A172 (cell line): ENCODE measurements around the gene HOXD11. TPM values are rescaled to one million over a fixed set of nuclear protein-coding genes. Genes with fewer than 3 reads are reported as not detected.

ENCODE experiments used
- DNase-seq: peaks from one replicate; pipeline ENCODE4 v3.0.0-alpha.2; 2015; ENCODE audit warnings: low spot score
- total RNA-seq: library from RNA; depleted of rRNA; stranded (reverse); fragments of >200 nt; shearing (Covaris generic); gene quantifications from 2 replicates; pipeline ENCODE4 v1.2.3, GENCODE V29; 2014

Gene HOXD11
- total RNA-seq, 1 experiment from 2014 or later, result 17.3 TPM

- DNase-seq, result no peak
Measured at GRCh38 chr2:176093145-176093897, 13.8 kb upstream of the HOXD11 start.

- DNase-seq, result no peak
Measured at GRCh38 chr2:176093898-176094249, 13.2 kb upstream of the HOXD11 start.

- DNase-seq, result no peak
Measured at GRCh38 chr2:176094349-176094748, 12.7 kb upstream of the HOXD11 start.

GRCh38 chr2:176095421-176095820 lies 11.7 kb upstream of the HOXD11 start:
- no peak for DNase-seq

GRCh38 chr2:176096243-176096985 lies 10.7 kb upstream of the HOXD11 start:
- DNase-seq, result peak; percentile 49

- peak; percentile 83 for DNase-seq
Measured at GRCh38 chr2:176096986-176097819, 9.9 kb upstream of the HOXD11 start.

GRCh38 chr2:176097820-176098365 lies 9.2 kb upstream of the HOXD11 start:
- no peak for DNase-seq

- no peak for DNase-seq
Measured at GRCh38 chr2:176098366-176099158, 8.5 kb upstream of the HOXD11 start.

- DNase-seq, result no peak
Measured at GRCh38 chr2:176099159-176099727, 7.8 kb upstream of the HOXD11 start.

- DNase-seq, result no peak
Measured at GRCh38 chr2:176099728-176100546, 7.1 kb upstream of the HOXD11 start, which contains the start of gene HOXD12. Gene HOXD12, plus strand, starts transcription at chr2:176099795. Its CDS starts 7 bp downstream, at chr2:176099802.

GRCh38 chr2:176100547-176101140 lies 6.4 kb upstream of the HOXD11 start:
- DNase-seq, result no peak

- no peak for DNase-seq
Measured at GRCh38 chr2:176101216-176101830, 5.8 kb upstream of the HOXD11 start.

GRCh38 chr2:176101842-176102241 lies 5.2 kb upstream of the HOXD11 start:
- DNase-seq, result no peak

- DNase-seq, result no peak
Measured at GRCh38 chr2:176102309-176102866, 4.7 kb upstream of the HOXD11 start.

GRCh38 chr2:176103194-176103593 lies 3.9 kb upstream of the HOXD11 start:
- DNase-seq, result no peak

GRCh38 chr2:176103742-176104315 lies 3.3 kb upstream of the HOXD11 start:
- no peak for DNase-seq

GRCh38 chr2:176104316-176105077 lies 2.6 kb upstream of the HOXD11 start:
- peak; percentile 98 for DNase-seq
